NCI-H1417 (cell line): ENCODE data around the gene PTPN6.

Experiments
- DNase-seq, 3 experiments: peaks; one replicate each; lab custom pipeline; 2025; lab: John Stamatoyannopoulos, UW

PTPN6 gene

DNA sequence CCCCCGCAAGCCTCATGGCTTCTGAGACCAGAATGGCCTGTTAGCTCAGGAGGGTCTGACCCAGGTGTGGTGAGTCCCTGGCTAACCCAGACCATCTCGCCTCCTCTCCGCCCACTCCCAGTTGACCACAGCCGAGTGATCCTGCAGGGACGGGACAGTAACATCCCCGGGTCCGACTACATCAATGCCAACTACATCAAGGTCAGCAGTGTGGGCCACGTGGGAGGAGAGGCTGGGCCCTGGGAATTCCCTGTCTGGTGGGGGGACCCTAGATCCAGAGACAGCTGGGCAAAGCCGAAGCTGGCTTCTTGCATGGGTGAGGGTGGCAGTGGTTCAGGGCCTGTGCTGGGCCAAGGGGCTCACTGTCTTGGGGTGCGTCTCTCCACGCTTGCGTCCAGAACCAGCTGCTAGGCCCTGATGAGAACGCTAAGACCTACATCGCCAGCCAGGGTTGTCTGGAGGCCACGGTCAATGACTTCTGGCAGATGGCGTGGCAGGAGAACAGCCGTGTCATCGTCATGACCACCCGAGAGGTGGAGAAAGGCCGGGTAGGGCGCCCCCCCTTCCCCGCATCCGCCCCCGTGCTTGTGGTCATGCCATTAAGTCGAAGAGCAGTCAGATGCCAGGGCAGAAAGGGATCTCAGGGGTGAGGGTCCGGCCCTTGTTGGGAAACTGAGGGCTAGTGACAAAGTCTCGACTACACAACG lies 5.0 kb downstream of the PTPN6 start:
- DNase-seq, result no peak

DNA sequence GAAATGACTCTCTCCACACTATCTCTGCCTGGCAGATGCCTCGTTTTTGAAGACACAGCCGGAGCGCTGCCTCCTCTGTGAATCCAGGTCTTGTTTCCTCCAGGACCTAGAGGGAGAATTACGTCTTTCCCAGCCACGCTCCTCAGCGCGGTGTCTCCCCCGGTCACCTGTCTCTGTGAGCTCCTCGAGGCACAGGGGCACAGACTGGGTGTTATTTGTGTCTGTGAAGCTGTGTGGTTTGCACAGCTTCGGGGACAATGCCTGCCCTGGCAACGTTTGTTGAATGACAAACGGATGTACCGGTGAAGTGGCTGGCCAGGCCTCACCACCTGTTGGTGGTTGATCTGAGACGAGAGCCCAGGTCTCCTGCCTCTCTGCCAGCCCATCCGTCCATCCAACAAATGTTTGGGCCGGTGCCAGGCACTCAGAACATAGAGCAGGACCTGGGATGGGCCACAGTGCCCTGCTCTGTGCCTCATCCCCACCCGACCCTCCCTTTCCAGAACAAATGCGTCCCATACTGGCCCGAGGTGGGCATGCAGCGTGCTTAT lies 6.1 kb downstream of the PTPN6 start:
- DNase-seq, result no peak

DNA sequence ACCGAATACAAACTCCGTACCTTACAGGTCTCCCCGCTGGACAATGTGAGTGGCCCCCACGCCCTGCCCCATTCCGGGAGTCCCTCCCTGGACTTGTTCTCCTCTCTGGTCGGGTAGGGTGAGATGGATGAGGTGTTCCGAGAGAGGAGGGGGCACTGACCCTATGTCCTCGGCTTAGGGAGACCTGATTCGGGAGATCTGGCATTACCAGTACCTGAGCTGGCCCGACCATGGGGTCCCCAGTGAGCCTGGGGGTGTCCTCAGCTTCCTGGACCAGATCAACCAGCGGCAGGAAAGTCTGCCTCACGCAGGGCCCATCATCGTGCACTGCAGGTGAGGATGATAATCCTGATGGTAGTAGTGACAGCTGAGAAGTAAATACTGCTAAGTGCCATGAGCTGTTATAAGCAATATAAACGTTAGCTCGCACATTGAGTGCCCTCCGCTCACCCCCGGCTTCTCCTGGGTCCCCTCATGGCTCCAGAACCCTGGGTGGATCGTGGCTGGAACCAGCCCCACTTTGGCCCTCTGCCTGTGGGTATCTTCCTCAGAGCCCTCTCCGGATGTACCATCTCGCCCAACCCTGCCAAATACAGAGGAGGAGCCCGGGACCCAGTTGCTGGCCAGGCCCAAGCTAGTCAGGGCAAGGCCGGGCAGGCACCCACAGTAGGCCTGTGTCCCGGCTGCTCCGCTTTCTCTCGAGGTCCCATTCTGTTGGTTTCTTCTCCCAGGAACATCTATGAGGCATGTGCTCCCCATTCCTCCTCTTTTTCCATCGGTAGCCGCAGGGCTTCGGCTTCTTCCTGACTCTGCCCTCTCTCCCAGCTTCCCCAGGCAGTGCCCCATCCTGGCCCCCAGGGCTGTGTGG lies 6.8 kb downstream of the PTPN6 start:
- DNase-seq, result no peak

DNA sequence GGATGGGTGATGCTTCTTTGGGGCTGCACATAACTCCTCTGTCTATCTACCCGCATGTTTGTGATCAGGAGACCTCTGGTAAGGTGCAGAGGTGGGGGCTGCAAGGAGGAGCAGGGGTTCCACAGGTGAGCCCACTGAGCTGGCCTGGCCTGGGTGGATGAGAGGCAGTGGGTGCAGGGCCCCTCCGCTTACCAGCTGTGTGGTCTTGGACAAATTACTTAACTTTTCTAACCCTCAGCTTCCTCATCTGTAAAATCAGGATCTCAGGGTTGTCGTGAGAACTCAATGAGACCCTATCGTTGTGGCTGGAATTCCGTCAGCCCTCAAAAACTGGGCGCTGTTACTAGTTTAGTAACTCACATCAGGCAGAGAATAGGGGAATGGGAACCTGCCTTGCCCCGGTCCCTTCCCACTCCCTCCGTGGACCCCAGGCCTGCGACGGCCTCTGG lies 7.5 kb downstream of the PTPN6 start:
- DNase-seq, result no peak

DNA sequence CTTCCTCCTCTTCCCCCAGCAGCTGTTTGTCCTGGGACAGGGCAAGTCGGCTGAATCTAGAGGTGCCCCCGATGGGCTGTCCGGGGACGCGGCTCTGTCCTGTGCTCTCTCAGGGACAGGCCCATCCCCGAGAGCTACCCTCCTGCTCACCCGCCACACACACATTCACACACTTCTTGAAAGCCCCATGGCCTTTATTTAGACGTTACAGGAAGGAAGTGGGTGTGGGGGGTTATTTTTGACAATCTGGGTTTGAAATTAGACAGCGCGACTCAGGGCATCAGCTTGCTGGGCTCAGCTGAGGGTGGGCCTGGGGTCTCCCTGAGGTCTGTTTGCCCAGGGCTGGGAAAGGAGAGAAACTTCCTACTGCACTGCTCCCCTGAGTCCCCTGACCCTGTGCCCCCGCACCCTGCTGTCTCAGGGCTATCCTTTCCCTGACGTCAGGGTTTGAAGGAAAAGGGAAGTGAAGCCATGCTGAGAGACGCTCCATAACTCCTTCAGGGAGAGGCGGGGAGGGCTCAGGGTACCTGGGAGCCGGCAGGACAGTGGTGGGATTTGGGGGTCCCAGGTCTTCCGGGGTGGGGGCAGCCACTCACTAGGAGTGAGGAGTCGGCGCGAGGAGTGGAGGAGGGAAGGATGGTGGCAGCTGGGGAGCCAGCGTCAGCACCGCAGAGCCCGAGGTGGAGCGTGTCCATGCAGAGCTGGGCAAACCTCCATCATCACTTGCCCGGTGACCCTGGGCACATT lies 8.1 kb downstream of the PTPN6 start:
- DNase-seq, result no peak

DNA sequence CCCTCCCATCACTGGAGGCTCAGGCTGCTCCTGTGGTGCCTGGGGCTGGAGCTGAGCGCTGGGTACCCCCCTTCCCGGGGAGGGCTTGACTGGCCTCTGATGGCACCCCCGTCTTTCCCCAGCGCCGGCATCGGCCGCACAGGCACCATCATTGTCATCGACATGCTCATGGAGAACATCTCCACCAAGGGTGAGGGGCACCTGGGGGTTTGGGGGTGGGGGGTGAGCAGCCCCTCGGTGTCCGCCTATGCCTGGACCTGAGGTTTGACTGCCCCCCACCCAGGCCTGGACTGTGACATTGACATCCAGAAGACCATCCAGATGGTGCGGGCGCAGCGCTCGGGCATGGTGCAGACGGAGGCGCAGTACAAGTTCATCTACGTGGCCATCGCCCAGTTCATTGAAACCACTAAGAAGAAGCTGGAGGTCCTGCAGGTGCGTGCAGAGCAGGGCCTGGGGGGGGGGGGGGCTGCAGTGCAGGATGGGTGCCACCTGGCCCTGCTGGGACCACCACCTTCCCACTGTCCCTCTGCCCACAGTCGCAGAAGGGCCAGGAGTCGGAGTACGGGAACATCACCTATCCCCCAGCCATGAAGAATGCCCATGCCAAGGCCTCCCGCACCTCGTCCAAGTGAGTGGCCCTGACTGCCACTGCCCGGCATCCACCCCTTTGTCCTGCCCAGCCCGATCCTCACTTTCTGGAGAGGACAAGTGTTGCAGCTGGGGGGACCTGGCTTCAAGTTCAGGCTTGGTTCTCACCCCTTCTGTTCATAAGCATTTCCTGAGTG lies 8.8 kb downstream of the PTPN6 start:
- DNase-seq, result no peak

DNA sequence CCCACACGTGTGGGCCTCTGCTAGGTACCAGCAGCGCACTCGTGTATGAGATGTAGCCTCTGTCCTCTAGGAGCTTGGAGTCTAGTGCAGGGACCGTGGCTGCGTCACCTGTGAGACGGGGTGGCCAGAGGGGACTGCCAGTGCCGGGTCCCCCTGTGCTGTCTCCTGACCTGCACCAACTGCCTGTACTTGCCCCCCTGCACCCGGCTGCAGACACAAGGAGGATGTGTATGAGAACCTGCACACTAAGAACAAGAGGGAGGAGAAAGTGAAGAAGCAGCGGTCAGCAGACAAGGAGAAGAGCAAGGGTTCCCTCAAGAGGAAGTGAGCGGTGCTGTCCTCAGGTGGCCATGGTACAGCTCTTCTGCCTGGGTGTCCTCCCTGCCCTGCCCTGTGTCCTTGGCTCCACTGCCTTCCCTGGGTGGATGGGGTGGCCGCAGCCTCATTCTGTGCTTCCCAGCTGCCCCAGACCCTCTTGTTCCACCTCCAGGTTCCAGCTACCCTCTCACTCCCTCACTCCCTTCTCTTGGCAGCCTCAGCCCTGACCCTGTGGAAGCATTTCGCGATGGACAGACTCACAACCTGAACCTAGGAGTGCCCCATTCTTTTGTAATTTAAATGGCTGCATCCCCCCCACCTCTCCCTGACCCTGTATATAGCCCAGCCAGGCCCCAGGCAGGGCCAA lies 9.6 kb downstream of the PTPN6 start:
- DNase-seq, result peak in 2 of 3 experiments; percentile 26 to 44

DNA sequence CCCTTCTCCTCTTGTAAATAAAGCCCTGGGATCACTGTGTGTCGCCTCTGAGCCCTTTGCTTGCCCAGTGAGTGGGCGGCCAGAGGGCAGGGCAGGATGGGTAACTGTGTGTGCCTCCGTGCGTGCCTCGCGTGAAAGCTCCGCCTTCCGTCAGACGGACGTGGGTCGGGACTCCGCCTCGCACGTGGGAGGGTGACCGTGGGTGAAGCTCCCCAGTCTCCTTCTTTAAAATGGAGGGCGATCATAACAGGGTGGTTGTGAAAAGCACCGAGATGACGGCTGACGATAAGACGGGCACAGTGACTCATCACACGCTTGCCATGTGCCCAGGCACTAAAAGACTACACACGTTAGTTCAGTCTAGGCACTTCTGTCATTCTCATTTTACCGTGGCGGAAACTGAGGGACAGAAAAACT lies 10.1 kb downstream of the PTPN6 start:
- DNase-seq, result peak in 2 of 3 experiments; percentile 63 to 75

DNA sequence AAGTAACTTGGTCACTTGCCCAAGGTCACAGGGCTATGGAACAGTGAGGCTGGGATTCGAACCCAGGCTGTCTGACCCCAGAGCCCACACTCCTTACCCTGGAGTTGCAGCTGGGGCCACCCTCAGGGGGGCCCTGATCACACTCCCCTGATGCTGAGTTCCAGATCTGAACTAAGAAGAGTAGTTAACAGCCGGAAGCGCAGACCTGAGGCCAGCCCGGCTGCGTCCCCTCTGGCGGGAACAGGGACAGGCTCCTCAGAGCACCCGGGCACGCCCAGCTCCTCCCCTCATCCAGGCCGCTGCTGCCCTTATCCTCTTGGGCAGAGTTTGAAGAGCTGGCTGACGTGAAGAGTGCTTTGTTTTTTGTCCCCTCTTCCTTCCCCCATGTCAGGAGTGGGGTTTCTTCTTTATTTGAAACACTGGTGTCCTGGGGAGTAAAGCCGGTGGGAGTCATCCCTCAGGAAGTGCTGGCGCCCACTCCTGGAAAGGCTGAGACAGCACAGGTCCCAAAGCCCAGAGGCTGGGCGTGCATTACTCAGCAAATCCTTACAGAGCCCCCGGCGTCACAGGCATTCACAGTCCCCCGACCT lies 10.6 kb downstream of the PTPN6 start:
- peak; percentile 86 to 96 (median 93) for DNase-seq

DNA sequence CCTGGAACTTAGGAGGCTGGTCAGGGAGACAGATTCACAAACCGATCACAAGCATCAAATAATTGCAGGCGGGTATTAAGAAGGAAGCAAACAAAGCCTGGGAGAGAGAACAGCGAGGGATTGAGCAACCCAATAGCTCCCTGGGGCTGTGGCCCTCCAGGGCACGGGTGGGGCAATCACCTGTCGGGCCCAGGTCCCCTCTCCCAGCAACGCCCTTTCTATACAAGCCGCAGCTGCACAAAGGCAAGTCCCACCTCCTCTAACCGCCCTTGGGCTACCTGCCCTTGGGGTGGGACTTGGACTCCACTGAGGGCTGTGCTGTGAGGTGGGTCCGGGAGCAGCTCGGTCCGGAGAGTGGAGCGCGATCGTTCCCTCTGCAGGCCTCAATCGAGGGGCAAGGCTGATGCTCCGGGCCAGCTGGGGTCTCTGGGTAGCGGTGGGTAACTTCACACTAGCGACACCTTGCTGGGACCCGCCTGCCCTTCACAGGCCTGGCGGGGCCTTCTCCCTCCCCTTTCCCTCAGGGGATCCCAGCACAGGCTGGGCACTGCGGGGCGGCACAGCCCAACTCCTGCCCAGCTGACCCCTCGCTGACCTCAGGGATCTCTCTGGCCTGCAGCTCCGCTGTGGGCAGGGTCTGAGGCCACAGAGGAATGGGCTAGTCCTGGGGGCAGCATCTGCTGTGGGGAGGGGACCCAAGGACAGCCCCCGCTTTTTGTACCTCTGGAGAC lies 11.3 kb downstream of the PTPN6 start:
- peak in 2 of 3 experiments; percentile 78 to 96 for DNase-seq

DNA sequence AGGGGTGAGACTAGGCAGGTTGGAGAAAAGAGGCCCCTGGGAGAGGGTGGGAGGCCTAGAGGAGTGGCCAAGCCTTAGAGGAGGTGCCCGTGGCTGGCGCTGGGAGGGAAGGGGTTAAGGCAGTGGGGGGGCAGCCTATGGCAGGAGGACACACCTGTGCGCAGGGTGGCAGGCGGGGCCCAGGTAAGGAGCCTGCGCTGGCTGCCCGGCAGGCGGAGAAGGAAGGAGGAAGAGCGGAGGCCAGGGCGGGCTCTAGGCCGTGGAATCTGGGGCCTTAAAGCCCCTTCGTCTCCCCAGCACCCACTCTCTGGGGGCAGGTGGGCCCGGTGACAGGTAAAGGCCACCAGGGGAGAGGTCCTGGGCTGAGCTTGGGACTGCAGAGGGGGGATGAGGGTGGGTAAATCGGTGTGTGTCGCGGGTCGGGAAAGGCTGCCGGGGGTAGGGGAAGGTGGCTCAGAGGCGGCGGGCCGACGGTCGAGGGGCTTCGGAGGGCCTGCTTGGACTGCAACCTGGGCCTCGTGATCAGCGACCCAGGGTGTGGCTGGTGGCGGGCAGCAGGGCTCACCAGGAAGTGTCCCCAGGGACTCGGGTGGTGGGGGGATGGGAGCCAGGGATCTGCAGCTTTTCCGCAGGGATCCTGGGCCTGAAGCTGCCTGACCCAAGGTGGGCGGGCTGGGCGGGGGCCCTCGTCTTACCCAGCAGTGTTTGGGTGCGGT lies 12.0 kb downstream of the PTPN6 start:
- peak; percentile 87 to 94 (median 93) for DNase-seq

DNA sequence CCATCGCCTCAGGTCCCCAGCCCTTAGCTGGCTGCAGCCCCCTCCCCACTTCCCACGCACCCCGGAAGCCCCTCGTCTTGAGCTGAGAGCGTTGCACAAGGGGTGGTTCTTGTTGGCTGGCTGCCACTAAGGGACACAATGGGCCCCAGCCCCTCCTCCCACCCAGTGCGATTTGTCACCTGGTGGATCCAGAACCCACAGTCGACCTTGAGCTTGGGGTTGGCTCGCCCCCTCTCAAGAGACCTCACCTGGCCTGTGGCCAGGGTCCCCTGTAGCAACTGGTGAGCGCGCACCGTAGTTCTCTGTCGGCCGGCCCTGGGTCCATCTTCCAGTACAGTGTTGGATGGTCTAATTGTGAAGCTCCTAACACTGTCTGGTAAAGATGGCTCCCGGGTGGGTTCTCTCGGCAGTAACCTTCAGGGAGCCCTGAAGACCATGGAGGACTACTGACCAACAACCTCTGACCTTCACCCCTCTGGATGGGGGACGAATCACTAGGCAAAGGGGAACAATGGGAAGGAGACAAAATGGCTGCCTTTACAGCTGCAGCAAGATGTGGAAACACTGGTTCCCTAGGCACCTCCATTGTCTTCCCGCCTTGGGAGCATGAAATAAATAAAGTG lies 12.7 kb downstream of the PTPN6 start:
- peak; percentile 46 to 71 (median 69) for DNase-seq

DNA sequence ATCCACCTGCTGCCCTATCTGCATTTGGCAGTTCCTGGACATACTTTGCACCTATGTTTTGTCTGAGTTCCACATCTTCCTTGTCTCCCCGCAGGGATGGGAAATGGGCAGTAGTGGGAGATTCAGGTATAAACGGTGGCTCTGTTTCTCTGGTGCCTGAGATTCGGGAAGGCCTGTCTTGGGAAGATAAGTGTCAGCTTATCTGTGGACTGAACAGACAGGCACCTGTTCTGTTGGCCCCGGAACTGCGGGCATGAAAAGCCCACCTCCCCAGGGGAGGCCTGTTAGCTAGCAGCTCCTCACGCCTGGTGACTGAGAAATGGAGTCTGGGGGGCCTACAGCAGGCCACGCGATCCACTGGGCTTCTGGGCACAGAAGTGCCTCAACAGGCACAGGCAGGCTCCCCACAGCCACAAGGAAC lies 13.5 kb downstream of the PTPN6 start:
- no peak for DNase-seq

DNA sequence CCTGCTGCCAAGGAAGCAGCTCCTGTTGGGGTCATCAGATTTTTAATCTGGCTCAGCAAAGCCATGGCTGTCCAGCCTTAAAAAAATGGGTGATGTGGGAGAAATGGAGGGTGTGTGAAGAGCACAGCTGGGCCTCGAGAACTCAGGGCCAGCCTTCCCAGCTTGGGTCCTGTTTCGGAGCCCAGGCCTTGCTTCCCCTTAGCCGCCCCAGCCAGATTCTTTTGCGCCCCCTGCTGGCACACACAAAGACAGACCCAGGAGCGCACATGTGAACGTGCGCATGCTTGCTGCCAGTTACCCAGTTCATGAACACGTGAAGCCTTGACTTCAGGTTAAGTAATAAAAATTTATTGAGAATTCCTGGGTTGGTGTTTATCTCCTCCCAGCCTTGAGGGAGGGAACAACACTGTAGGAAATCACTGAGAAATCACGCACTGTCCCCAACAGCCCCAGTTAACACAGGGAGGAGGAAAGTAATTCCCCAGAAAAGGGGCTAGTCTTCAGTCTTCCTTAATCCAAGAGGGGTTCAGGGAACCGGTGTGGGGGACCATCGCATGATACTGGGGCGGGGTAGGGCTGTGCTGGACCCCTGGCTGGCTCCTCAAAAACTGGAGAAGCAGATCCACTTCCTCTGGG lies 14.0 kb downstream of the PTPN6 start:
- DNase-seq, result peak; percentile 70 to 88 (median 88)

DNA sequence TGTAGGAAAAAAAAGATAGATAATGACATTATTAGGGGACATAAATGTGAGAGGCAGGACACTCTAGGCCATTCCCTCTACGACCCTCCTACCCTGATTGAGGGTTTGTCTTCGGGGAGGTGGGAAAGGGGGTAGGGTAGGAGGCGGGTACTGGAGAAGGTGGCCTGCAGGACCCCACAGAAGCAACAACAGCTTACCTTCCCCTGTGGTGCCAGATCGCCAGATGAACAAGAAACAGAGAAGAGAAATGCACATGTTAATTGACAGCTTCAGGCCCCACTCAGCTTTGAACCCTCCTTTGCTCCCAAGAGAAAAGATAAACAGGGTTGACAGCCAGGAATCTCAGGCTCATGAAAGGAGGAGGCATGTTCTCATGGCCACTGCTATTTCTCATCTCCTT lies 14.6 kb downstream of the PTPN6 start:
- no peak for DNase-seq

DNA sequence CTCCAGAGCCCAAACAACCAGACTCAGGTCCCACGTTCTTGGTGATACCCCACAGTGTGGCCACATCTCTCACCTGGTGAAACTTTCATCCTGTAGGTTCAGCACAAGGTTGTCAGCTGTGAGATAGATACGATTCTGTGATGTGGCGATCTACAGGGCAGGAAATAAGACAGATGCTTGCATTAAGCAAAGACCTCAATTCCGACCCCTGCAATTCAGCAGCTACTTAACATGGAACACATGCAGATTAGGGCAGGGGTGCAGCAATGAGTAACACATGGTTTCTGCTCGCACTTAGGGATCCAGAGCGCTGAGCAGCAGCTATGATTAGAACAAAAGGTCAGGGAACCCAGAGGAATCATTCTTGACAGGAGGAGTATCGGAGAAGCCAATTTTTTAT lies 15.2 kb downstream of the PTPN6 start:
- DNase-seq, result no peak

DNA sequence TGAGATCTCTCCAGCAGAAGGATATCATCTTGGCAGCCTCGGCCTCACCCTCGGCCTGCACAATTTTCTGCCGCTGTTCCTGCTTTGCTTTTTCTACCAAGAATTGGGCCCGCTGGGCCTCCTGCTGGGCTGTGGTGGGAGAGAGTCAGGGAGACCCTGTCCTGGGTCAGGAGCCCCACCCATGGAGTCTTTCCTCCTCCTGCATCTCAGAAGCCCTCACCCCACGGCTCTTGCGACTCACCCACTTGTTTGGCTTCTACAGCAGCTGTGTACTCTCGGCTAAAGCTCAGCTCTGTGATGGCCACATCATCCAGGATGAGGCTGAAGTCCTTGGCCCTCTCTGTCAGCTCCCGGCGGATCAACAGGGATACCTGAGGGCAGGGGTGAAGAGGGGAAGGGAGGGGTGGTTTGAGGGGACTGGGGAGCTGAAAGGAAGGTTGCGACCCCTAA lies 16.5 kb downstream of the PTPN6 start:
- no peak for DNase-seq

DNA sequence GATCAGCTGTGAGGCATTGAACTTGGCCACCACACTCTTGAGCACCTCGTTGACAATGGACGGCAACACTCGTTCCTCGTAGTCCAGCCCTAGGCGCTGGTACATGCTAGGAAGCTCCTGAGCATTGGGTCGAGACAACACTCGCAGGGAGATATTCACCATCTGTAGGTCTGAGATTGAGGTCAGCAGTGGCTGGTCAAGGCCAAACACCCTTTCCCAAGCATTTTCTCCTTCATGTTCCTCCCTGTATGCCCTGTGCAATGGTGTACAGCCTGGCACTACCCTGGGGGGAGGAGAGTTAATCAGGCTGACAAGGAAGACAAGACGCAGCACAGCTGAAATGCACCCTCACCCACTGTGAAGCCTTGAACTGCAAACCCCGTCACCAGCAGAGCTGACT lies 17.3 kb downstream of the PTPN6 start:
- DNase-seq, result no peak
